IPS-NIHi7 (cell line): ENCODE data around the gene CLCA4.
"Not testable (repeated sequence)": the region's sequence is repeated elsewhere in the genome, so short reads cannot be mapped to it uniquely, and the experiment has no call there.

Source experiments
- DNase-seq: peaks from one replicate; pipeline ENCODE4 v3.0.0; 2012; ENCODE audit warnings: mixed read lengths; ENCODE audit errors: extremely low spot score

The CLCA4 gene

DNA sequence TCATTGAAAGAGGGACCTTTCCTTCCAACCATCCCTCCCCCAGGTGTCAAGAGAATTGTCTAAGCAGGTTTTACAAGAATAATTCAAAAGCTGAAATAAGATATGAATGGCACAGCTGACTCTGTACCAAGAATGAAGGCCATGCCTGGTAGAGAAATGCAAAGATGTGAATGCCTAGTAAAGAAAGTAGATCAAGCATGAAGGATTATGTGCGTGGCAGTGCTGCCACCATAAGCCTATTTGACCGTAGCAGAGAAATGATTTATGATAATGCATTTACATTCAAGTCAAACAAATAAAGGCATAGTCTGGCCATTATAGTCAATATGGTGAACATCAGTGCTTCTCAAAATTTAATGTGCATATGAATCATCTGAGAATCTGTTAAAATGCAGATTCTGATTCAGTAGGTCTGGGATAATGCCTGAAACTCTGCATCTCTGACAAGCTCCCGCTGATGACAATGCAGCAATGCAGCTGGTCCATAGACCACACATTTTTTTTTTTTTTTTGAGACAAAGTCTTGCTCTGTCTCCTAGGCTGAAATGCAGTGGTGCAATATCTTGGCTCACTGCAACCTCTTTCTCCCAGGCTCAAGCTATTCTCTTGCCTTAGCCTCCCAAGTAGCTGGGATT lies 16.6 kb upstream of the CLCA4 start:
- DNase-seq = no peak

DNA sequence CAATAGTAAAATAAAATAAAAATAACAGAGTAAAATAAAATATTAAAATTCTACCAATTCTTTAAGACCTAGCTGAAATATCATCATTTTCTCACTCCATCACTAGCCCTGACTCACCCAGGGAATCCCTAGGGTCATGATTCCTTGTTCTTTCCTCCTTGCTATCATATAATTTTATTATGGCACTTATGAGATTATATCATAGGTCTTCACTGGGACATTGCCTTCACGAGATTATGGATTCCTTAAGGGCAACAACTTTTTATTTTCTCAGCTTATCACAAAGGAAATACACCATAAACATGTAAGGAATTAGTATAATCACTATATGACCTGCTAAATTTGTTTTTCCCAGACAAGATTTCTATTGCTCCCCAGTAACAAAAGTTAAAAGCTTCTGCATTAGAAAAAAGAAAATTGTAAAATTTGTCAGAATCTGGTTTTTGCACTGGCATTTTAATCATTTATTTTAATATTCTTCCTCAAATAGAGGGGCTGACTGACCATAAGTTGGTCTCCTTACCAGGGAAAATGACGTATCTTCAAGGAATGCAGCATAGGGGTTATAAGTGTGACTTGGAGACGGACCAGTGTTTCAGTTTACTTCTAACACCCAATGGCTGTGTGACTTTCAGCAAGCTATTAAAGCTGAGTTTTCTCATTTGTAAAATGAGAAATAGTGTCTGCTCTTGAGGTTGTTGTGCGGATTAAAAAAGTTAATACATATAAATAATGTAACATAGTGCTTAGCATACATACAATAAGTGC lies 8.8 kb upstream of the CLCA4 start:
- DNase-seq = no peak

DNA sequence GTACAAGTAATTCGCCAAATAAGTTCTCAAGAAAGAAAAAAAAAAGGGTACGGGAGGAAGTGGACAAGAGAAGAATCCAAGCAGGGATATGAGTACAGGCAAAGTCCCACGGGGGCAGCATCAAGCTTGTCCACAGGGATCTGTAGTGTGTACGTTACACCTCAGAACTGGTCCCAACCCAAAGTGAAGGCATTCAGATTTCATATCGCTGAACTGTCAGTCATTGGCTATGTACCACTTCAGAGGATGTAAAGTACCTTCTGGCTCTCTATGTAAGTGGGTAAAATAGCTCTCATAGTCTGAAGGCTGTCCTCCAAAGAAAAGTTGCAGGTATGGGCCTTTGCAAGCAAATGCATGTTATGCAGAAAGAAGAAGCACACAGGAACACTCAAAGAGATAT lies 8.1 kb upstream of the CLCA4 start:
- no peak for DNase-seq

DNA sequence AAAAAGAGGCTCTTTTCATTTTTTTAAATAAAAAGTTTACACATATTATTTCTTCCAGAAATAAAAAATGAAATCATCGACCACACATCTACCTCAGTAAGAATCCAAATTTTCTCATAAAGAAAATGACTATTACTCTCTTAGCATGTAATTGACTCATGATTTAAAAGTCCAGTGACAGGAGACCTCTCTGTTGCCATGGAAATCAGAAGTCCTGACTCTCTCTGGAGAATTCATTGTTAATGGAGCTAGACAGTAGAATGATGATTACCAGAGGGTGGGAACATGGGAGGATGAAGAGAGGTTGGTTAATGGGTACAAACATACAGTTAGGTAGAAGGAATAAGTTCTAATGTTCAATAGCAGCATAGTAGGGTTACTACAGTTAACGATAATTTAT lies 5.0 kb upstream of the CLCA4 start:
- DNase-seq = no peak

DNA sequence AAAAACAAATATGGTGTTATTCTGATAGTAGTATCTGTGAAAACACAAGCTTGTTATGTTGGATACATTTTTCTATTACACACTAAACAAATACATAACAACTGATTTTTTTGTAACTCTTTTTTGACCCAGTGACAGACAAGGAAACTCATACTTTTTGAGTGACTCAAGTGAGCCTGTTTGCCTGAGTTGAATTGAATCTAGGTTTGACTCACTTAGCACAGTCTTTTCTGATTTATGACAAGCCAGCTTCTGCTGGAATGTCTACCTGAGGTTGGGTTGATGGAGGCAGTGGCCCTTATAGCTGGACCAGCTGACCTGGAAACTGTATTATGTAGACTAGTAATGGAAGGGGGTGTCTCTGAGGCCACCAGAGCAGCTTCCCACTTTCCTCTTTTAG lies 4.2 kb upstream of the CLCA4 start:
- no peak for DNase-seq

DNA sequence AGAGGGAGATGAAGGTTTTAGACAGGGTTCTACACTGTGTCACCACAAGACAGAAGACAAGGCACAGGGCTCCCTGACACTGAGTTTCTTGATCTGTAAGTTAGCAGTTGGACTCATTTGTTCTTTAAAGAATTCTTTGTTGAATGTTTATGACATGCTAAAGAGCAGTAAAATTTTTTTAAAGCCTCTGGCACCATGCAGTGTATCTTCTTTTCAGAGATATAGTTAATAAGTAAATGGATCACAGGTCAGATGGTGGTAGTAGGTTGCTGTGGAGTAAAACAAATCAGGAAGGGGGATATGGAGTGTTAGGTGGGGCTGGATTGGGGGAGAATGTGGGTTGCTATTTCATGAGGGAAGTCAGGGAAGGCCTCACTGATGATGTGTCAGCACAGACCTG lies 2.0 kb downstream of the CLCA4 start:
- no peak for DNase-seq

DNA sequence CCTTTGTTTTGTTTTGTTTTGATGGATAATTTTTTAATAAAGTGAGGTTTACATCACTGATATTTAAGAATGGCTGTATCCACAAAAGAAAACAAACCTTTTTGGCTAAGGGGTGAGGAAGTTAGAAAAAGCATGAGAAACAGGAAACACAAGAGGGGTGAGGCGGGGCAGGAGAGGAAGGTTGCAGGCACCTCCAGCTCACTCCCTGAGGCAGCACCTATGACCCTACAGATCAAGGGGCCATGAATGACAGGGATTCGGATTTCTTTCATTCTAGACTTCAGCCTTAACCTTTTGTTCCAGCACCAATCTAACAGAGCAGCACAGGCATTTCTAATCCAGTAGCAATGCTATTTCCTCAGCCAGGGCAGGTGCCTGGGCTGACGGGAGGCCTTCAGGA lies 4.4 kb downstream of the CLCA4 start:
- DNase-seq = peak; percentile 15

DNA sequence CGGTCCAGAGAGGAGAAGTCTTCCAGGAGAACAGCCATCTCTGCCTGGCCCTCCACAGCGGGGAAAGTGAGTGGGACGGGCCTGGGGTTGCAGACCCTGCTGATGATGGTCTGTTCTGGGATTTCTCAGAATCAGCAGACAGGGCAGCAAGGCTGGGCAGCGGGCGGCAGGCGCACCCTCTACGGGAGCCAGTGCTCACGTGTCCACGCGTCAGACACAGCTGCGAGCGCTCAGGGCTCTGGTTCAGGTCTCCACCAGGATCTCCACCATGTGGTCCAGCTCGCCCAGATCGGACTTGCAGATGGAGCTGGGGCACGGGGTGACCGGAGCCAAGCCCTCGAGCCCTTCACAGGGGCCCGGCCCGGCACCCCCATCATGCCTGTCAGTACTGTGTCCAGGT lies 5.5 kb downstream of the CLCA4 start:
- no peak for DNase-seq

DNA sequence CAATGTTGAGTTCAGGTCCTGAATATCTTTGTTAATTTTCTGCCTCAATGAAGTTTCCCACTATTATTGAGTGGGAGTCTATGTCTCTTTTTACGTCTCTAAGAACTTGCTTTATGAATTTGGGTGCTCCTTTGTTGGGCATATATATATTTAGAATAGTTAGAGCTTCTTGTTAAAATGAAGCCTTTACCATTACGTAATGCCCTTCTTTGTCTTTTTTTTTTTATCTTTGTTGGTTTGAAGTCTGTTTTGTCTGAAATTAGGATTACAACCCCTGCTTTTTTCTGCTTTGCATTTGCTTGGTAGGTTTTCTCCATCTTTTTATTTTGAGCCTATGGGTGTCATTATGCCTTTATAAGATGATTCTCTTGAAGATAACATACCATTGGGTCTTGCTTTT lies 10.9 kb downstream of the CLCA4 start:
- no peak for DNase-seq

DNA sequence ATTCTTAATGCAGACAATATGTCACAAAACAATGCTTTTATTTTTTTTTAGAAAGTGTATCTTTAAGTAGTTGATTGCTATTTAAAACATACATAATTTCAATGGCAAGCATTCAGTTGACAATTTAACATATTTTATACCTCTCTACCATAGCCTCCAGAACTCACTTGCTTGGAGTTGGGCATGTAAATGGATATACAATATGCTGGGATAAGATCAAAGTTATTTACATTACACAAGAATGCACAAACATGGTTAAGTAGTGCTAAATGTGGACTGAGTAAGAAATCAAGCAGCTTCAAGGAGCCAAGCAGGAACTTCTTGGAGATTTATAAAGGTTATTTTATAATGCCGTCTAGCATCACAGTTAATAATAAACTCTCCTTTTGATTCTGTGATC lies 17.0 kb downstream of the CLCA4 start:
- DNase-seq = no peak

DNA sequence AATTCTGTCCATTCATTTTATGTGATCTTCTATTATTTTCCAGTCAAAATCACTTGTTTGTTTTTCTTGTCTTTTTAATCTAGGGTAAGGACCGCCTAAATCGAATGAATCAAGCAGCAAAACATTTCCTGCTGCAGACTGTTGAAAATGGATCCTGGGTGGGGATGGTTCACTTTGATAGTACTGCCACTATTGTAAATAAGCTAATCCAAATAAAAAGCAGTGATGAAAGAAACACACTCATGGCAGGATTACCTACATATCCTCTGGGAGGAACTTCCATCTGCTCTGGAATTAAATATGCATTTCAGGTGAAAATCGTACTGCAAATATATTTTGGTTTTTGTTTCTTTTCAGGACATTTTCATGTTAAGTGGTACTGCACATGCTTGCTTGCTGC lies 20.5 kb downstream of the CLCA4 start:
- no peak for DNase-seq

DNA sequence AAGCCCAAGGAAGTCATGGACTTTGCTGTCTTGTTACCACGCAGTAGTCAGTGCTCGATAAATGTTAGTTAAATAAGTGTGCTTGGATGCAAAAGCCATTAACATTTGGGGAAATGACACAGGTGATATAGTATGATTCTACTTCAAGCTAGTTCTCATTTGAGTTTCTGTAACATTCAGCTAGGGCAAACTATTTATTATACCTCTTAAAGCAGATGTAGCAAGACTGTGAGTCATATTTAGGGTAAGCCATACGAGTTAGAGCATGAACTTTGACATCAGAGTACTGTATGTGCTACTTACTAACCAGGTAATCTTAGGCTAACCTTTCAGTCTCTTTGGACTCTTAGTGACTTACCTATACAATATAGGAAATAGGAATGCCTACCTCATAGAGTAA lies 21.0 kb downstream of the CLCA4 start:
- no peak for DNase-seq

DNA sequence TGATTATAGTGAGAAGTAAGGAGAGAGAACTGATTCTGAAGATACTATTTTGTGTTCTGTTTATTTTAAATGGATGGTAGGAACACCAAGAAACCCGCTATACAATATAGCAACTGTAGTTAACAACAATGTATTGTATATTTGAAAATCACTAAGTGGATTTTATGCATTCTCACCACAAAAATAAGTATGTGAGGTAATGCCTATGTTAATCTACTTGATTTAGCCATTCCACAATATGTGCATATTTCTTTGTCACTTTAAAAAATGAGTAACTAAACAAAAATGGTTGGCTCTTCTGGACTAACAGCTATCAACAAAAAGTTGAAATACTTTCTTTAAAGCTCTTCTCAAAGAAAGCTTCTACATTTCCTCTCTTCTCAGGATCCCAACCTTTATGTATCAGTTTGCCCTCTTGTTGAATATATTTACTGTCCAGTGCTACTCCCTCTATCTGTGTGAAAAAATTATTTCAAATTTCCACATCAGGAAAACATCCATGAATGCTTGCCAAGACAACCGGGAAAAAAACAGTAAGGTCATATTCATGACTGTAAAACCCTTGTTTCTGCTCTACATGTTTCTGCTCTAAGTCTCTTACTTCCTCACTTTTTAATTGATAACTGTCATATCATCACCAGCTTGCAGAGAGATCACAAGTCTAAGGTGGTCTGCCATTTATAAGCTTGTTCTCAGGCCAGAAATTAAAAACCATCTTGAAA lies 27.0 kb downstream of the CLCA4 start:
- no peak for DNase-seq

DNA sequence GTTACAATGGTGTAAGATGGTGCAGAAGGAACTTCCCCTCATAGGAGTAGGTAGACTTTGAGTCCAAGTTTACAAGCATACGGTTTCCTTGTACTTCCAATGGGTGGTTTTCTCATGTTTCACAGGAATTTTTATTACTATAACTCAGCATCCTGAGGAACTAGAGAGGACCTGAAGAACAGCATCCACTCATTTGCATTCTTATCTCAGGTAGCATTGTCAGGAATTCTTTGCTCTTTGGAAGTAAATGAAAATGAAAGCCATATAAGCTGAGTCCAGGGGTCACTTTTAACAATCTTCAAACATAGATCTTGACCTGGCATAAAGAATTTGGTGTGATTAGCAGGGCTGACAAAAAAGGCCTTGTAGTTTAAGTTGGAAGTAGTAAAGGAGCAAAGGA lies 34.4 kb downstream of the CLCA4 start:
- DNase-seq = no peak

DNA sequence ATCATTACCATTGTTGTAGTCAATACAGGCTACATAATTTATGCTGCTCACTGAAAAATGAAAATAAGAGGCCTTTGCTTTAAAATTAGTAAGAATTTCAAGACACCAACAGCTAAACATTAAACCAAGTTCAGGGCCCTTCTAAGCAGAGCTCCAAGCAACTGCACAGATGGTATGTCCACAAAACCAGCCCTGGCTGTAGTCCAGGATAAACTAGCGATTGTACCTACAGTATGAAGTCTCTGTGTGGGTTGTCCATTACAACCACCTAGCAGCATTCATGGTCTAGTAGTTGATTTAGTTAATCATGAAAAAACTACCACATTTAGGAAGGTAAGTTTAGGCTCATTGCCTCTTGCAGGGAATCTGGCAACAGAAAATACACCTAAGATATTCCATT lies 35.3 kb downstream of the CLCA4 start:
- no peak for DNase-seq

DNA sequence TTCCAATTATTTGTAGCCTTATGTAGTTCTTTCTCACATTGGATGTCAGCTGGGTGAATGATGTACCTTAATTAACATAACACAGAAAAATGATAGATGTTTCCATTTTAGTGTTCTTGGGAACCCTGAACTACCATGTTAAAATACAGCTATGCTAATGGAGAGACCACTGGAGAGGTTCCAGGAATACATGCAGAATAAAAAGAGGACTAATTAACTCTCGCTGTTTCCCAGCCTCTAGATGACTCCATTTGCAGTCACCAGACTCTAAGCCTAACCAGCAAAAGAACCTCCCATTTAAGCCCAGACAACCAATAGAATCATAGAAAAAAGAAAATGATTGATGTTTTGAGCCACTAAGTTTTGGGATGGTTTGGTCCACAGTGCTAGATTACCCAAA lies 36.2 kb downstream of the CLCA4 start:
- no peak for DNase-seq

DNA sequence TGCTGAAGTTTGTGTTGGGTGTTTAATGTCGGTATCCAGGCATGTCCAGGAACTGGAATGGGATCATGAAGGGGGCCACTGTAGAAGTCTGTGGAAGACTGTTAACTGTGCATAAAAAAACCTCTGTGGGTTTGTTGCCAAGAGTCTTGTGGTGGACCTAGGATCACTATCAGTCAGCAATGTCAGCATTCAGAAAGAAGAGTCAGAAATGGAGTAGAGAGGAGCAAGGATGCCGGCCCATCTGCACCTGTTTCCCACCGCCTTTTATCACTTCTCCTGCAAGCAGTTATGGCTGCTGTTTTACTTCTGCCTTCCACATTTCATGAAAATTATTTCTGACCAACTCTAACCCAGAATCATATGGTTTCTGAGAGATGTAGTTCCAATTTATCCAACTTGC lies 36.7 kb downstream of the CLCA4 start:
- DNase-seq = no peak

DNA sequence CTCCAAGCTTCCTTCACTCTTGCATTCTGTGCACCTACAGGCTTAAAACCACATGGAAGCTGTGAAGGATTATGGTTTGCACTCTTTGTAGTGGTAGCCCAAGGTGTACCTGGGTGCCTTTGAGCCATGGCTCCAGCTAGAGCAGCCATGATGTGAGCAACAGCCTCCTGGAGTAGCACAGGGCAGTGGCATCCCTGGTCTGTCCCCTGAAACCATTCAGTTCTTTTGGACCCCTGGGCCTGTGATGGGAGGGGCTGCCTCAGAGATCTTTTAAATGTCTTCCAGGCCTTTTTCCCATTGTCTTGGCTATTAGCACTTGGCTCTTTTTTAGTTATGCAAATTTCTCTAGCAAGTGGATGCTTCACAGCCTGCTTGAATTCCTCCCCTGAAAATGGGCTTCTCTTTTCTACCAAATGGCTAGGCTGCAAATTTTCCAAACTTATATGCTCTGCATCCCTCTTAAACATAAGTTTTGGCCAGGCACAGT lies 47.4 kb downstream of the CLCA4 start:
- no peak for DNase-seq

DNA sequence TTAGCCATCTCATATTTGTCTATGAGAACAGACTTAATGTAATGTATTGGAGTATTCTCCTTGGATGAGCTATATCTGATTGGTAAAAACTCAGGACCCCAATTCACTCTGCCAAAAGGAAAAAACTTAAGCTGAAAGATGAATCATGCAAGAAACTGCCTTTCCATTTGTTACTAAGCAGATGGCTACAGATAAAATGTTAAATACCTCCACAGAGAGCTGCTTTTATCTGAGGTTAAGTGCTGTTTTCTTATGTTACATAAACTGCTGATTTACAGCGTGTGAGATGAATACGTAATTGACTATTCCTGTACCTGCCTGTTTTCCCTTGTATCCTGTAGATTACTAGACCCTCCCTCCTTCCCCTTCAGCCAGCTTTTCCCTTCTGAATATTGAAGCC lies 49.3 kb downstream of the CLCA4 start:
- DNase-seq = no peak

DNA sequence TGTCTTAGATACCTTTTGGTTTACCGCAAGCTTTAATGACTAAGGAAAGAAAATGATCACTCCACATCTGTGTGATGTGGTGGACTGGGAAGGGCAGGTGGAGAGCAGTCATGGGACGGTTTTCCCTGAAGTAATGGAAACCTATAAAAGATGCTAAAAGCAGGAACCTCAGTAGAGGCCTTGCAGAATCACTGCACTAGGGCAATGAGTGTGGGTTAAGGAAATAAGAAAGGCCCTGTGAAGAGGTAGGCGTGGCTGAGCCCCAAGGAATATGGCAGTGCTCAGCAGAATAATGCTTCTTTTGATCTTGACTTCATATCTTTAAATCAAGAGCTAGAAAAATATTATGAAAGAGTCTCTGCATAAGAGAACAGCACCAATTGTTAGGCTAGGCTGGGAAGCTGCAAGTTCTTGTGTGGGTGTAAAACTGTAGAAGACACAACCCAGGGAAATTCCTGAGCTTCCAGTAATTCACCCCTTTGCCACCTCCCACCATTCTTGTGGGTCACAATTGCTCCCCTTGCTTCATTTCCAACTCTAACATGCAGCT lies 49.9 kb downstream of the CLCA4 start:
- no peak for DNase-seq

DNA sequence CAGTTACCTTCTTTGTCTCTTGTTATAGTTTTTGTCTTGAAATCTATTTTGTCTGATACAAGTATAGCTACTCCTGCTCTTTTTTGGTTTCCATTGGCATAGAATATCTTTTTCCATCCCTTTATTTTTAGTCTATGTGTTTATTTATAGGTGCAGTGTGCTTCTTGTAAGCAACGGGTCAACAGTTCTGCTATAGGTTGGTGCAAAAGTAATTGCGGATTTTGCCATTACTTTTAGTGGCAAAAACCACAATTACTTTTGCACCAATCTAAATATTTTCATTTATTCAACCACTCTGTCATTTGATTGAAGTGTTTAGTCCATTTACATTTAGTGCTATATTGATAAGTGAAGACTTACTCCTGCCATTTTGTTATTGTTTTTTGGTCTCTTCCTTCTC lies 59.2 kb downstream of the CLCA4 start:
- not testable (repeated sequence) for DNase-seq

DNA sequence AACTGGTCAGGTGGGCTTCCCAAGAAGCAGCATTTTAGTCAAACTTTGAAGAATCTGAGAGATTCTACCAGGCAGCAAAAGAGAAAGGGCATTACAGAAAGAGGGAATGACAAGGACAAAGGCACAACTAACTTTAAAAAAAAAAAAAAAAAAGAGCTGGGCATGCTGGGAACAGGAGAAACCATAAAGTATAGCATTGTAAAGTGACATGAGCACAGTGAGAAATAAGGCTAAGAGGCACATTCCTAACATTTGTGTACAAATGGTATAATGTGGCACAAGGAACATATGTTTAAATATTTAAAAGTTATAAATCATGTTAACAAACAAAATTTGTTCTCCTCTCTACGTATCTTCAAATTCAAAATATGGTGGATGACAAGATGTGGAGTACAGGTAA lies 69.6 kb downstream of the CLCA4 start:
- DNase-seq = no peak

DNA sequence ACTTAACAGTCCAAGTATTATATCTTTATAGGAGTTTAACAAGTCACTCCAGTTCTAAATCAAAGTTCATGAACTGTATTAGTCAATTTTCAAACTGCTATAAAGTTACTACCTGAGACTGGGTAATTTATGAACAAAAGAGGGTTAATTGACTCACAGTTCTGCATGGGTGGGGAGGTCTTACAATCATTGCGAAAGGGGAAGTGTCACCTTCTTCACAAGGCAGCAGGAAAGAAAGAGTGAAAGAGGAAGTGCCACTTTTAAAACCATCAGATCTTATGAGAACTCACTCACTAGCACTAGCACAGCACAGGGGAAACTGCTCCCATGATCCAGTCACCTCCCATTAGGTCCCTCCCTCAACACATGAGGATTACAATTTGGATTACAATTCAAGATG lies 70.0 kb downstream of the CLCA4 start:
- no peak for DNase-seq
